K562 (cell line): Measurements from ENCODE around the gene HPCA. TPM values are rescaled to one million over a fixed set of nuclear protein-coding genes. Genes with fewer than 3 reads are reported as not detected.

ENCODE experiments used
- ATAC-seq: fragments of 200-7000 bp; cut with Tn5 transposase; 3 replicates; pipeline ENCODE4 v1.9.1; 2020; ENCODE audit warnings: moderate library complexity
- BruUV-seq: library from RNA; stranded (reverse); fragments of 400-500 nt; replicated peaks from 2 replicates; lab custom pipeline; 2021; lab: Mats Ljungman, UMichigan
- CTCF ChIA-PET: fragments of 300-600 bp; formaldehyde crosslinking; extraction: SDS; loops from one replicate; lab custom pipeline; 2021; ENCODE audit warnings: low intra/inter-chr PET ratio; lab: Yijun Ruan, JAX
- POLR2A ChIA-PET: fragments of 300-600, 350-650 bp; sonication (Branson Sonifier 250); formaldehyde crosslinking; extraction: SDS; loops from one replicate; lab custom pipeline; 2021; ENCODE audit warnings: antibody characterized with exemption, inconsistent platforms; lab: Yijun Ruan, JAX
- DNase-seq, 4 experiments: peaks; one replicate each; pipeline versions ENCODE4 v3.0.0 to v3.0.0-alpha.2; 2011 to 2018; ENCODE audit warnings: low spot score in 3 of 4, mixed read lengths in 3 of 4; ENCODE audit errors: extremely low read depth in 1 of 4
- FAIRE-seq: peaks from 2 replicates; lab custom pipeline; 2011; peaks lifted over from hg19 to GRCh38; lab: Jason Lieb, UNC
- H2AFZ ChIP-seq: 2 replicates; pipeline ENCODE4 v1.6.0; 2011; ENCODE audit warnings: low read depth, low read length, control low read depth, inconsistent platforms
- H3K27ac ChIP-seq: fragments of 200-600 bp; 3 replicates; pipeline ENCODE4 v1.8.0; 2011; ENCODE audit warnings: low read depth, mild to moderate bottlenecking, control low read depth, inconsistent platforms, low read length, moderate library complexity, mixed read lengths; ENCODE audit errors: extremely low read depth
- H3K27me3 ChIP-seq, 2 experiments: fragments of 300-600 bp in 1 of 2; 2 replicates in 1 of 2; 3 replicates in 1 of 2; pipeline versions ENCODE4 v1.6.0 to v1.8.0; 2011; ENCODE audit warnings: inconsistent platforms in 2 of 2, low read length in 2 of 2, mild to moderate bottlenecking in 1 of 2, mixed read lengths in 1 of 2, moderate library complexity in 1 of 2; ENCODE audit not compliant: control insufficient read depth in 2 of 2, insufficient read depth in 2 of 2
- H3K36me3 ChIP-seq: fragments of 300-600 bp; 3 replicates; pipeline ENCODE4 v1.8.0; 2011; ENCODE audit warnings: mild to moderate bottlenecking, low read length, inconsistent platforms; ENCODE audit not compliant: control insufficient read depth, insufficient read depth
- H3K4me1 ChIP-seq, 2 experiments: fragments of 200-600 bp in 1 of 2; replicated peaks in 1 of 2; 2 replicates in 1 of 2; 3 replicates in 1 of 2; pipeline versions ENCODE4 v1.5.1 to v1.8.0; 2011; ENCODE audit warnings: inconsistent platforms in 2 of 2, low read length in 2 of 2, mild to moderate bottlenecking in 1 of 2, mixed read lengths in 1 of 2, moderate library complexity in 1 of 2; ENCODE audit not compliant: control insufficient read depth in 2 of 2, insufficient read depth in 2 of 2
- H3K4me2 ChIP-seq: 2 replicates; pipeline ENCODE4 v1.6.1; 2011; ENCODE audit warnings: low read length, control low read depth, inconsistent platforms, mixed read lengths; ENCODE audit not compliant: insufficient read depth
- H3K4me3 ChIP-seq: fragments of 200-600 bp; sonication (generic), shearing (Covaris generic); 2 replicates; pipeline ENCODE4 v1.5.1; 2016; ENCODE audit warnings: control low read depth, inconsistent platforms
- H3K79me2 ChIP-seq: fragments of 200-600 bp; 3 replicates; pipeline ENCODE4 v1.8.0; 2011; ENCODE audit warnings: low read length, inconsistent platforms; ENCODE audit not compliant: control insufficient read depth, insufficient read depth
- H3K9ac ChIP-seq, 2 experiments: 2 replicates each; pipeline versions ENCODE4 v1.6.0 to v1.6.1; 2011; ENCODE audit warnings: low read depth in 2 of 2, low read length in 2 of 2, control low read depth in 1 of 2, inconsistent platforms in 1 of 2, mild to moderate bottlenecking in 1 of 2, mixed read lengths in 1 of 2; ENCODE audit not compliant: insufficient read depth in 1 of 2
- H3K9me1 ChIP-seq: one replicate; pipeline ENCODE4 v1.6.0; 2011; ENCODE audit warnings: inconsistent platforms, mild to moderate bottlenecking, low read length, moderate library complexity; ENCODE audit not compliant: control insufficient read depth, insufficient read depth
- H3K9me3 ChIP-seq: replicated peaks from 2 replicates; pipeline ENCODE4 v1.5.1; 2011; ENCODE audit warnings: low read depth, low read length, inconsistent platforms; ENCODE audit not compliant: control insufficient read depth, insufficient read depth
- H4K20me1 ChIP-seq: replicated peaks from 2 replicates; pipeline ENCODE4 v1.6.1; 2011; ENCODE audit warnings: low read length, inconsistent platforms, mixed read lengths; ENCODE audit not compliant: control insufficient read depth, insufficient read depth
- L3MBTL2 ChIP-seq: fragments of 450-650 bp; IDR thresholded peaks from 2 replicates; pipeline ENCODE4 v1.6.1; 2016; ENCODE audit warnings: mild to moderate bottlenecking, moderate library complexity
- YBX1 ChIP-seq: fragments of 450-650 bp; IDR thresholded peaks from 2 replicates; pipeline ENCODE4 v1.7.1; 2016; ENCODE audit warnings: mild to moderate bottlenecking
- ZC3H8 ChIP-seq: fragments of 450-650 bp; IDR thresholded peaks from 2 replicates; pipeline ENCODE4 v1.6.1; 2017
- WGBS: fragments of 100-300 bp; shearing (Covaris generic); methylation state at CpG from one replicate; pipeline ENCODE4 v1.1.6; 2016; ENCODE audit warnings: low coverage, mixed read lengths; ENCODE audit not compliant: insufficient coverage; ENCODE audit errors: missing lambda C conversion rate; 5-methylcytosine and 5-hydroxymethylcytosine counted together
- in situ Hi-C: fragments of 300-500 bp; cut with MboI; formaldehyde crosslinking; loops from 4 replicates; pipeline ENCODE4 v1.15.0; 2018; ENCODE audit warnings: inconsistent platforms, mixed read lengths
- intact Hi-C: fragments of 100-400 bp; cut with micrococcal nuclease; formaldehyde crosslinking; loops from 2 replicates; pipeline ENCODE4 v1.14.2; 2022
- polyA plus RNA-seq, 8 experiments: library from polyadenylated mRNA; depleted of rRNA in 4 of 8; stranded (reverse) in 5 of 8; unstranded in 3 of 8; fragments of >200 nt; fragmentation: Nextera tagmentation in 2 of 8; fragmentation: Illumina TruSeq in 1 of 8; extraction: Ambion mirVana in 2 of 8; extraction: Trizol in 1 of 8; gene quantifications; 2 replicates each; pipeline versions ENCODE4 v1.2.1 to v1.2.3, GENCODE V29; 2011 to 2014; ENCODE audit warnings: inconsistent platforms in 1 of 8, missing spikeins in 1 of 8
- total RNA-seq, 7 experiments: library from RNA; depleted of rRNA in 6 of 7; stranded (reverse); fragments of >200 nt in 6 of 7; fragmentation: Illumina TruSeq in 2 of 7; extraction: Trizol in 2 of 7; gene quantifications; 2 replicates each; pipeline versions ENCODE4 v1.2.1 to v1.2.3, GENCODE V29; 2011 to 2021; ENCODE audit warnings: low replicate concordance in 1 of 7
- TF ChIP-seq, protein P1 (sequence below), 3 experiments: fragments of 200-800 bp in 1 of 3; fragments of 250-450 bp in 1 of 3; fragments of 450-650 bp in 1 of 3; sonication (Bioruptor Pico) in 1 of 3; sonication (Bioruptor generic) in 1 of 3; formaldehyde crosslinking in 1 of 3; IDR thresholded peaks; 2 replicates each; pipeline versions ENCODE4 v1.6.1 to v1.8.0; 2016 to 2022; ENCODE audit warnings: mild to moderate bottlenecking in 2 of 3, missing genetic modification characterization in 2 of 3, missing compliant biosample characterization in 1 of 3, moderate library complexity in 1 of 3
- TF ChIP-seq, protein P2 (sequence below): conservative IDR thresholded peaks from 2 replicates; pipeline ENCODE4 v1.6.1; 2011; ENCODE audit warnings: low read depth, mild to moderate bottlenecking, low read length; ENCODE audit not compliant: control insufficient read depth

The HPCA gene
- total and polyA plus RNA-seq, 9 of the 15 experiments (the other 6 are each of a cell fraction or from before 2014, with no cell fraction given): not detected

GRCh38 chr1:32884726-32885125 is 1.6 kb upstream of the HPCA start:
- DNase-seq (no peak), ATAC-seq (no peak), FAIRE-seq (no peak)
- Histone ChIP-seq H3K27ac (no peak overlapping the region), H3K36me3 (no peaks in the 10 kb centered on the region), H4K20me1 (peaks cover 32% of the 10 kb centered on the region), H3K4me2 (no peak overlapping the region), H3K9me3 (no peaks in the 10 kb centered on the region), H3K4me1 (peaks cover 0 to 25% of the 10 kb centered on the region in 2 experiments; a peak in 3 of 5 replicates), H2AFZ (no peak overlapping the region), H3K27me3 (peaks cover 7 to 53% of the 10 kb centered on the region in 2 experiments; a peak in 4 of 5 replicates), H3K9me1 (no peaks in the 10 kb centered on the region)
- intact Hi-C loops (no loop called here), in situ Hi-C loops (loop anchor here (25.0 kb wide), 1 partner anchor 728 kb away; no protein-coding TSS in a partner anchor)
- WGBS: 6% methylated on average over 9 of the region's 12 CpGs
- POLR2A ChIA-PET: interaction anchor here (0.9 kb wide), 1 partner anchor 10 kb away, joined by 3 read pairs; no protein-coding TSS in a partner anchor
- BruUV-seq: no TSS peak
- TF ChIP-seq ZC3H8 (no peak), YBX1 (no peak), L3MBTL2 (no peak)
- TF ChIP-seq, protein P1, sequence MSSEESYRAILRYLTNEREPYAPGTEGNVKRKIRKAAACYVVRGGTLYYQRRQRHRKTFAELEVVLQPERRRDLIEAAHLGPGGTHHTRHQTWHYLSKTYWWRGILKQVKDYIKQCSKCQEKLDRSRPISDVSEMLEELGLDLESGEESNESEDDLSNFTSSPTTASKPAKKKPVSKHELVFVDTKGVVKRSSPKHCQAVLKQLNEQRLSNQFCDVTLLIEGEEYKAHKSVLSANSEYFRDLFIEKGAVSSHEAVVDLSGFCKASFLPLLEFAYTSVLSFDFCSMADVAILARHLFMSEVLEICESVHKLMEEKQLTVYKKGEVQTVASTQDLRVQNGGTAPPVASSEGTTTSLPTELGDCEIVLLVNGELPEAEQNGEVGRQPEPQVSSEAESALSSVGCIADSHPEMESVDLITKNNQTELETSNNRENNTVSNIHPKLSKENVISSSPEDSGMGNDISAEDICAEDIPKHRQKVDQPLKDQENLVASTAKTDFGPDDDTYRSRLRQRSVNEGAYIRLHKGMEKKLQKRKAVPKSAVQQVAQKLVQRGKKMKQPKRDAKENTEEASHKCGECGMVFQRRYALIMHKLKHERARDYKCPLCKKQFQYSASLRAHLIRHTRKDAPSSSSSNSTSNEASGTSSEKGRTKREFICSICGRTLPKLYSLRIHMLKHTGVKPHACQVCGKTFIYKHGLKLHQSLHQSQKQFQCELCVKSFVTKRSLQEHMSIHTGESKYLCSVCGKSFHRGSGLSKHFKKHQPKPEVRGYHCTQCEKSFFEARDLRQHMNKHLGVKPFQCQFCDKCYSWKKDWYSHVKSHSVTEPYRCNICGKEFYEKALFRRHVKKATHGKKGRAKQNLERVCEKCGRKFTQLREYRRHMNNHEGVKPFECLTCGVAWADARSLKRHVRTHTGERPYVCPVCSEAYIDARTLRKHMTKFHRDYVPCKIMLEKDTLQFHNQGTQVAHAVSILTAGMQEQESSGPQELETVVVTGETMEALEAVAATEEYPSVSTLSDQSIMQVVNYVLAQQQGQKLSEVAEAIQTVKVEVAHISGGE (CRISPR knock-in tag; IDR thresholded peaks at IDR 0.05): no peak
- TF ChIP-seq, protein P2, sequence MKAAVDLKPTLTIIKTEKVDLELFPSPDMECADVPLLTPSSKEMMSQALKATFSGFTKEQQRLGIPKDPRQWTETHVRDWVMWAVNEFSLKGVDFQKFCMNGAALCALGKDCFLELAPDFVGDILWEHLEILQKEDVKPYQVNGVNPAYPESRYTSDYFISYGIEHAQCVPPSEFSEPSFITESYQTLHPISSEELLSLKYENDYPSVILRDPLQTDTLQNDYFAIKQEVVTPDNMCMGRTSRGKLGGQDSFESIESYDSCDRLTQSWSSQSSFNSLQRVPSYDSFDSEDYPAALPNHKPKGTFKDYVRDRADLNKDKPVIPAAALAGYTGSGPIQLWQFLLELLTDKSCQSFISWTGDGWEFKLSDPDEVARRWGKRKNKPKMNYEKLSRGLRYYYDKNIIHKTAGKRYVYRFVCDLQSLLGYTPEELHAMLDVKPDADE: no peak
- TF ChIP-seq, all 486 proteins: peak for 0
- H3K9ac ChIP-seq: no peak overlapping the region
- CTCF ChIA-PET: no interaction called here
- no peaks in the 10 kb centered on the region for H3K79me2 ChIP-seq
- no peak overlapping the region for H3K4me3 ChIP-seq
